GM12892 (cell line): ENCODE data around the gene STAMBP.

Experiments used
- DNase-seq: peaks from one replicate; pipeline ENCODE4 v3.0.0; 2011; ENCODE audit not compliant: insufficient read length
- FAIRE-seq: peaks from 2 replicates; lab custom pipeline; 2011; peaks lifted over from hg19 to GRCh38; lab: Jason Lieb, UNC
- POLR2A ChIP-seq: IDR thresholded peaks from 2 replicates; pipeline ENCODE4 v1.6.1; 2011; ENCODE audit warnings: low read depth, low read length, control low read depth
- POLR2AphosphoS5 ChIP-seq: IDR thresholded peaks from 2 replicates; pipeline ENCODE4 v1.6.1; 2011; ENCODE audit warnings: low read depth, low read length, control low read depth
- TAF1 ChIP-seq: IDR thresholded peaks from 2 replicates; pipeline ENCODE4 v1.6.1; 2011; ENCODE audit warnings: low read depth, mild to moderate bottlenecking, control low read depth, low read length, borderline replicate concordance

STAMBP gene

GRCh38 chr2:73823416-73823815 lies 5.3 kb upstream of the STAMBP start:
- TF ChIP-seq POLR2A (no peak), POLR2AphosphoS5 (no peak), TAF1 (no peak)
- FAIRE-seq, result no peak
- no peak for DNase-seq

- FAIRE-seq (peak; percentile 51), DNase-seq (no peak)
- TF ChIP-seq POLR2A, result no peak
- TF ChIP-seq POLR2AphosphoS5, result no peak
- no peak for TF ChIP-seq TAF1
These were observed 4.7 kb upstream of the STAMBP start for GRCh38 chr2:73823916-73824523.

- TF ChIP-seq POLR2A (no peak), POLR2AphosphoS5 (no peak), TAF1 (no peak)
- DNase-seq (no peak), FAIRE-seq (no peak)
These were observed 3.4 kb upstream of the STAMBP start for GRCh38 chr2:73825408-73825807.

GRCh38 chr2:73827018-73827417 lies 1.7 kb upstream of the STAMBP start:
- FAIRE-seq (no peak), DNase-seq (no peak)
- TF ChIP-seq POLR2AphosphoS5, result no peak
- TF ChIP-seq POLR2A, result no peak
- no peak for TF ChIP-seq TAF1

- TF ChIP-seq POLR2AphosphoS5, result no peak
- no peak for FAIRE-seq
- DNase-seq, result no peak
These were observed 937 bp upstream of the STAMBP start for GRCh38 chr2:73827660-73828388.

- FAIRE-seq (no peak), DNase-seq (no peak)
- TF ChIP-seq POLR2A, result no peak
- no peak for TF ChIP-seq TAF1
- TF ChIP-seq POLR2AphosphoS5, result no peak
These were observed 358 bp upstream of the STAMBP start for GRCh38 chr2:73828389-73828817.

GRCh38 chr2:73830871-73831401 lies 2.2 kb downstream of the STAMBP start:
- no peak for TF ChIP-seq POLR2AphosphoS5
- no peak for TF ChIP-seq TAF1
- no peak for TF ChIP-seq POLR2A
- DNase-seq, result no peak
- no peak for FAIRE-seq

- FAIRE-seq (no peak), DNase-seq (no peak)
- TF ChIP-seq POLR2AphosphoS5, result no peak
- no peak for TF ChIP-seq TAF1
- peak; percentile 52; the same call in 1 of the 2 replicates for TF ChIP-seq POLR2A
These were observed 4.2 kb downstream of the STAMBP start for GRCh38 chr2:73832930-73833329.

GRCh38 chr2:73836141-73836943 lies 7.6 kb downstream of the STAMBP start:
- no peak for TF ChIP-seq POLR2AphosphoS5
- TF ChIP-seq POLR2A, result no peak
- no peak for TF ChIP-seq TAF1
- no peak for FAIRE-seq

GRCh38 chr2:73837847-73838585 lies 9.3 kb downstream of the STAMBP start:
- TF ChIP-seq POLR2A, result no peak
- no peak for TF ChIP-seq TAF1
- TF ChIP-seq POLR2AphosphoS5, result no peak
- FAIRE-seq (no peak), DNase-seq (no peak)

More at GRCh38 chr2:73836141-73836943, 7.6 kb downstream of the STAMBP start:
- no peak for DNase-seq

GRCh38 chr2:73838889-73839534 lies 10.3 kb downstream of the STAMBP start:
- DNase-seq, result no peak
- FAIRE-seq, result no peak
- TF ChIP-seq POLR2A (no peak), TAF1 (no peak), POLR2AphosphoS5 (no peak)
